HepG2 (cell line): ENCODE measurements around the gene PLA2G2E. TPM values are rescaled to one million over a fixed set of nuclear protein-coding genes. Genes with fewer than 3 reads are reported as not detected.

Source experiments
- CBX1 ChIP-seq: IDR thresholded peaks from one replicate; pipeline ENCODE4 v1.6.1; 2016; ENCODE audit warnings: antibody characterized with exemption, low read depth
- ERF ChIP-seq: IDR thresholded peaks from 2 replicates; pipeline ENCODE4 v1.6.1; 2018; ENCODE audit warnings: missing biosample characterization, missing genetic modification reagents
- ETV5 ChIP-seq: IDR thresholded peaks from 2 replicates; pipeline ENCODE4 v1.6.1; 2018; ENCODE audit warnings: missing biosample characterization, missing genetic modification reagents, inconsistent platforms, borderline replicate concordance
- GFI1 ChIP-seq: sonication (generic); formaldehyde crosslinking; IDR thresholded peaks from 2 replicates; pipeline ENCODE4 v1.5.0; 2020; ENCODE audit warnings: missing genetic modification reagents, mild to moderate bottlenecking, borderline replicate concordance
- HNF4G ChIP-seq, 2 experiments: sonication (generic) in 1 of 2; formaldehyde crosslinking in 1 of 2; IDR thresholded peaks; 2 replicates each; pipeline versions ENCODE4 v1.4.0 to v1.6.1; 2011 to 2020; ENCODE audit warnings: borderline replicate concordance in 2 of 2, low read depth in 2 of 2, mild to moderate bottlenecking in 2 of 2, low read length in 1 of 2, missing genetic modification reagents in 1 of 2, moderate library complexity in 1 of 2
- IRF2 ChIP-seq: IDR thresholded peaks from 2 replicates; pipeline ENCODE4 v1.6.1; 2018; ENCODE audit warnings: missing genetic modification reagents, missing compliant biosample characterization
- NFIC ChIP-seq: IDR thresholded peaks from 2 replicates; pipeline ENCODE4 v1.6.1; 2012; ENCODE audit warnings: mild to moderate bottlenecking, low read length, inconsistent platforms
- NR2F1 ChIP-seq, 2 experiments: fragments of 450-650 bp in 1 of 2; formaldehyde crosslinking in 1 of 2; IDR thresholded peaks; 2 replicates each; pipeline versions ENCODE4 v1.5.0 to v1.6.1; 2016 to 2020; ENCODE audit warnings: mild to moderate bottlenecking in 1 of 2, missing compliant biosample characterization in 1 of 2, missing genetic modification reagents in 1 of 2, moderate library complexity in 1 of 2
- PPARG ChIP-seq: conservative IDR thresholded peaks from 2 replicates; pipeline ENCODE4 v1.6.1; 2016; ENCODE audit warnings: missing biosample characterization, missing genetic modification reagents
- STAG1 ChIP-seq: sonication (generic); formaldehyde crosslinking; IDR thresholded peaks from 2 replicates; pipeline ENCODE4 v1.4.0; 2020; ENCODE audit warnings: missing genetic modification reagents
- TBX2 ChIP-seq: sonication (generic); formaldehyde crosslinking; IDR thresholded peaks from 2 replicates; pipeline ENCODE4 v1.5.0; 2020; ENCODE audit warnings: missing genetic modification reagents, mild to moderate bottlenecking, borderline replicate concordance
- ZMYM3 ChIP-seq: sonication (generic); formaldehyde crosslinking; IDR thresholded peaks from 2 replicates; pipeline ENCODE4 v1.5.1; 2020; ENCODE audit warnings: mild to moderate bottlenecking, missing genetic modification reagents
- ZNF619 ChIP-seq: sonication (generic); formaldehyde crosslinking; IDR thresholded peaks from 2 replicates; pipeline ENCODE4 v1.4.0; 2020; ENCODE audit warnings: mild to moderate bottlenecking, missing genetic modification reagents
- ZSCAN21 ChIP-seq: sonication (generic); formaldehyde crosslinking; IDR thresholded peaks from 2 replicates; pipeline ENCODE4 v1.8.0; 2022; ENCODE audit warnings: mild to moderate bottlenecking, missing genetic modification reagents, moderate library complexity, borderline replicate concordance
- polyA plus RNA-seq, 8 experiments: library from polyadenylated mRNA; depleted of rRNA in 3 of 8; stranded (reverse) in 7 of 8; unstranded in 1 of 8; fragments of >200 nt; fragmentation: Illumina TruSeq in 4 of 8; extraction: Trizol in 4 of 8; gene quantifications; 2 replicates each; pipeline versions ENCODE4 v1.2.1 to v1.2.3, GENCODE V29; 2011 to 2016; ENCODE audit warnings: low read depth in 4 of 8, missing spikeins in 1 of 8, mixed read lengths in 1 of 8; ENCODE audit not compliant: insufficient read depth in 1 of 8
- total RNA-seq, 5 experiments: library from RNA; depleted of rRNA; stranded (reverse); fragments of >200 nt; fragmentation: Illumina TruSeq; extraction: Trizol; gene quantifications; 2 replicates each; pipeline ENCODE4 v1.2.3, GENCODE V29; 2016; ENCODE audit warnings: low read depth in 1 of 5
- TF ChIP-seq, protein P1 (sequence below): sonication (generic); formaldehyde crosslinking; IDR thresholded peaks from 2 replicates; pipeline ENCODE4 v1.4.0; 2020; ENCODE audit warnings: missing genetic modification reagents, borderline replicate concordance
- TF ChIP-seq, protein P2 (sequence below): IDR thresholded peaks from 2 replicates; pipeline ENCODE4 v1.4.0; 2020; ENCODE audit warnings: mild to moderate bottlenecking, missing genetic modification reagents
- TF ChIP-seq, protein P3 (sequence below): sonication (generic); formaldehyde crosslinking; IDR thresholded peaks from 2 replicates; pipeline ENCODE4 v1.4.0; 2020; ENCODE audit warnings: missing genetic modification reagents

PLA2G2E gene
- total and polyA plus RNA-seq, 2 of the 13 experiments (the other 11 are each of a cell fraction or from before 2014, with no cell fraction given), result not detected

DNA sequence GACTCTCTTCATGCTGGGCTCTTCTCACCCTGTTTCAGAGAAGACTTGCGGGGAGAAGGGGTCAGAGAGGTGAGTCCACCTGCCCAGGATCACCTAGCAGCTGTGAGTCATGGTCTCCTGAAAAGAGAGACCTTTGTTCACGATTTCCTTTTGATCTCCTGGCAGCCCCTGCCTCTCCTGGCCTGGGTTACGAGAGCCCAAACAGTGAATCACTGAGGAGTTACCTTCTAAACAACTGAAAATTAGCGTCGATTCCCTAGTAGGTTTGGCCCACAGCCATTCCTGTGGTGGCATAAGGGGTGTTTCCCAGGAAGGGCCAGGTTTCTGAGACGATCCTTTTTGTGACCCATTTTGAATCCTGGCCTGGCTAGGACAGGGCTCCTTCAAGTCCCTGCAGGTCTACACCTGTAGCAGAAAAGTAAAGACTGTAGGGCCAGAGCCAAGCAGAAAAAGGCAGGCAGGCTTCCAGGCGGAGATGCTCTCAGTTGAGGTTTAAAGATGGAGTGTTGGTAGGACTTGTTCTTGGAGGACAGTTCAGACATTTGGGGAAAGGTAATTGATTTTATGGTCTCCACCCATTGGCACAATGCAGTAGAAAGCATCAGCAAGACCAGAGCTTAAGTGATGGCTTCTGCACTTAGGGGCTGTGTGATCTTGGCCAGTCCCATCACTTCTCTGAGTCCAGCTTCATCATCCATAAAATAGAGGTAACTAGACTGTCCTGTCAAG is 2.1 kb upstream of the PLA2G2E start (continued):
- TF ChIP-seq, protein P1, sequence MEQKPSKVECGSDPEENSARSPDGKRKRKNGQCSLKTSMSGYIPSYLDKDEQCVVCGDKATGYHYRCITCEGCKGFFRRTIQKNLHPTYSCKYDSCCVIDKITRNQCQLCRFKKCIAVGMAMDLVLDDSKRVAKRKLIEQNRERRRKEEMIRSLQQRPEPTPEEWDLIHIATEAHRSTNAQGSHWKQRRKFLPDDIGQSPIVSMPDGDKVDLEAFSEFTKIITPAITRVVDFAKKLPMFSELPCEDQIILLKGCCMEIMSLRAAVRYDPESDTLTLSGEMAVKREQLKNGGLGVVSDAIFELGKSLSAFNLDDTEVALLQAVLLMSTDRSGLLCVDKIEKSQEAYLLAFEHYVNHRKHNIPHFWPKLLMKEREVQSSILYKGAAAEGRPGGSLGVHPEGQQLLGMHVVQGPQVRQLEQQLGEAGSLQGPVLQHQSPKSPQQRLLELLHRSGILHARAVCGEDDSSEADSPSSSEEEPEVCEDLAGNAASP (CRISPR knock-in tag), result peak; percentile 79; the same call in 1 of the 2 replicates
- peak; percentile 66; the same call in 1 of the 2 replicates for TF ChIP-seq ERF (CRISPR knock-in tag)
- peak; percentile 78; the same call in 1 of the 2 replicates for TF ChIP-seq GFI1 (CRISPR knock-in tag)
- TF ChIP-seq NR2F1 (CRISPR knock-in tag; IDR thresholded peaks at IDR 0.05), result peak; percentile 83 to 88
- TF ChIP-seq ZNF619 (CRISPR knock-in tag), result 0 out of 2 replicates have a peak, but pooled peaks have one; percentile 73
- TF ChIP-seq ZSCAN21 (CRISPR knock-in tag), result peak; percentile 44; the same call in 1 of the 2 replicates
- TF ChIP-seq, protein P2, sequence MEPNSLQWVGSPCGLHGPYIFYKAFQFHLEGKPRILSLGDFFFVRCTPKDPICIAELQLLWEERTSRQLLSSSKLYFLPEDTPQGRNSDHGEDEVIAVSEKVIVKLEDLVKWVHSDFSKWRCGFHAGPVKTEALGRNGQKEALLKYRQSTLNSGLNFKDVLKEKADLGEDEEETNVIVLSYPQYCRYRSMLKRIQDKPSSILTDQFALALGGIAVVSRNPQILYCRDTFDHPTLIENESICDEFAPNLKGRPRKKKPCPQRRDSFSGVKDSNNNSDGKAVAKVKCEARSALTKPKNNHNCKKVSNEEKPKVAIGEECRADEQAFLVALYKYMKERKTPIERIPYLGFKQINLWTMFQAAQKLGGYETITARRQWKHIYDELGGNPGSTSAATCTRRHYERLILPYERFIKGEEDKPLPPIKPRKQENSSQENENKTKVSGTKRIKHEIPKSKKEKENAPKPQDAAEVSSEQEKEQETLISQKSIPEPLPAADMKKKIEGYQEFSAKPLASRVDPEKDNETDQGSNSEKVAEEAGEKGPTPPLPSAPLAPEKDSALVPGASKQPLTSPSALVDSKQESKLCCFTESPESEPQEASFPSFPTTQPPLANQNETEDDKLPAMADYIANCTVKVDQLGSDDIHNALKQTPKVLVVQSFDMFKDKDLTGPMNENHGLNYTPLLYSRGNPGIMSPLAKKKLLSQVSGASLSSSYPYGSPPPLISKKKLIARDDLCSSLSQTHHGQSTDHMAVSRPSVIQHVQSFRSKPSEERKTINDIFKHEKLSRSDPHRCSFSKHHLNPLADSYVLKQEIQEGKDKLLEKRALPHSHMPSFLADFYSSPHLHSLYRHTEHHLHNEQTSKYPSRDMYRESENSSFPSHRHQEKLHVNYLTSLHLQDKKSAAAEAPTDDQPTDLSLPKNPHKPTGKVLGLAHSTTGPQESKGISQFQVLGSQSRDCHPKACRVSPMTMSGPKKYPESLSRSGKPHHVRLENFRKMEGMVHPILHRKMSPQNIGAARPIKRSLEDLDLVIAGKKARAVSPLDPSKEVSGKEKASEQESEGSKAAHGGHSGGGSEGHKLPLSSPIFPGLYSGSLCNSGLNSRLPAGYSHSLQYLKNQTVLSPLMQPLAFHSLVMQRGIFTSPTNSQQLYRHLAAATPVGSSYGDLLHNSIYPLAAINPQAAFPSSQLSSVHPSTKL (CRISPR knock-in tag), result peak; percentile 94
- TF ChIP-seq ZMYM3 (CRISPR knock-in tag), result peak; percentile 69
- TF ChIP-seq, protein P3, sequence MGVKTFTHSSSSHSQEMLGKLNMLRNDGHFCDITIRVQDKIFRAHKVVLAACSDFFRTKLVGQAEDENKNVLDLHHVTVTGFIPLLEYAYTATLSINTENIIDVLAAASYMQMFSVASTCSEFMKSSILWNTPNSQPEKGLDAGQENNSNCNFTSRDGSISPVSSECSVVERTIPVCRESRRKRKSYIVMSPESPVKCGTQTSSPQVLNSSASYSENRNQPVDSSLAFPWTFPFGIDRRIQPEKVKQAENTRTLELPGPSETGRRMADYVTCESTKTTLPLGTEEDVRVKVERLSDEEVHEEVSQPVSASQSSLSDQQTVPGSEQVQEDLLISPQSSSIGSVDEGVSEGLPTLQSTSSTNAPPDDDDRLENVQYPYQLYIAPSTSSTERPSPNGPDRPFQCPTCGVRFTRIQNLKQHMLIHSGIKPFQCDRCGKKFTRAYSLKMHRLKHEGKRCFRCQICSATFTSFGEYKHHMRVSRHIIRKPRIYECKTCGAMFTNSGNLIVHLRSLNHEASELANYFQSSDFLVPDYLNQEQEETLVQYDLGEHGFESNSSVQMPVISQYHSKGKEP (CRISPR knock-in tag), result no peak
- TF ChIP-seq TBX2 (CRISPR knock-in tag), result peak; percentile 89
- no peak for TF ChIP-seq STAG1 (CRISPR knock-in tag)
- TF ChIP-seq CBX1, result peak; percentile 17
- TF ChIP-seq IRF2 (CRISPR knock-in tag), result peak; percentile 62
- peak; percentile 87 for TF ChIP-seq PPARG (CRISPR knock-in tag)
- TF ChIP-seq NFIC, result peak; percentile 81
- TF ChIP-seq HNF4G (IDR thresholded peaks at IDR 0.05; ENCODE audit: borderline replicate concordance, low read depth, low read length), result peak; percentile 42; the same call in 1 of the 2 replicates
- TF ChIP-seq HNF4G (CRISPR knock-in tag; IDR thresholded peaks at IDR 0.05; ENCODE audit: borderline replicate concordance, low read depth), result peak; percentile 41; the same call in 1 of the 2 replicates
- peak; percentile 75; the same call in 1 of the 2 replicates for TF ChIP-seq ETV5 (CRISPR knock-in tag)
